Measurements from ENCODE around the gene GSTO2.
"Not testable (repeated sequence)": the region's sequence is repeated elsewhere in the genome, so short reads cannot be mapped to it uniquely, and the experiment has no call there.

Gene GSTO2

DNA sequence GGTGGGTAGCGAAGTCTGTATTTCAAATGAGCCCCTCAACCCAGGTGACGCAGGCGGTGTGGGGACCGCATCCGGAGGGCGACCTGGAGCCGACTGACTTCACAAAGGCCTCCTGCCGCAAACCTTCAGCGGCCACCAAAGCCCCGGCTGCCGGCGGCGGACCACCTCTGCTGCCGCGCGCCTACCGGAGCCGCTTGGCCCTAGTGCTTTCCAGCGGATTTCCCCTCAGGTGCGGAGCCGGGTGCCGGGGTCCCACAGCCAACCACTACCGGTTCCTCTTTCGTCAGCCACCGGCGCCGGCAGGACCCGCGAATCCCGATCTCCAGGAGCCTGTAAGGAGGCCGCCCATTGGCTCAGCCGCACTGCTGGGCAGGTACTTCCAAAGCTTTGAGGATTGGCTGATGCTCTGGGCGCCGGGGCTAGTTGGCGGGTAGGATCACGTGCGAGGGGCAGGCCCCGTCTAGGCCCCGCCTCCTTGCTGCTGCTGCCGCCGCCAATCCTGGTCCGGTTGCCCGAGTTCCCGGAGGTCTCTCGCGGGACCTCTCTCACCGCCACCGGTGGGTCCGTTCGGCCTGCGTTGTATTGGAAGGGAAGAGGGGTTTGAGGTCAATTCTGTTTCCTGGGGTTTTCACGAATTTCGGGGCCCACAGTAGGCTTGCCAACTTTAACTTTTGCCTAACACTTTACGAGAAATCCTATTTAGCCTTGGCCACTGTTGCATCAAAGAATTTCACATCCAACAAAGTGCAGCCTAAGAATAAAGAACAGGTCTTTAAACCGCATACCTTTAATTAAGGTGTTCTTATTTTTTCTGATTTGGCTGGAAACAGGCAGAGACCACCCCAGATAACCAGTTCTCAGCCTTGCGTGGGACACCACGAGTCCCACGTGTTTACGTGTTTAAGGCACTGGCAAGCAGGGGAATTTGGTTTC, at the start of gene GSTO2:
Gene GSTO2 (plus strand): TSS at position 472 of the 933 bp plus-strand sequence. CDS start 5,732 bp downstream, outside the sequence.
- peak; percentile 96 for DNase-seq

GRCh38 chr10:104220522-104220921, 48.5 kb upstream of the GSTO2 start:
- no peak for DNase-seq

GRCh38 chr10:104223304-104223703, 45.7 kb upstream of the GSTO2 start:
- no peak for DNase-seq

- no peak for DNase-seq
Observed at GRCh38 chr10:104230490-104230889, 38.5 kb upstream of the GSTO2 start.

DNA sequence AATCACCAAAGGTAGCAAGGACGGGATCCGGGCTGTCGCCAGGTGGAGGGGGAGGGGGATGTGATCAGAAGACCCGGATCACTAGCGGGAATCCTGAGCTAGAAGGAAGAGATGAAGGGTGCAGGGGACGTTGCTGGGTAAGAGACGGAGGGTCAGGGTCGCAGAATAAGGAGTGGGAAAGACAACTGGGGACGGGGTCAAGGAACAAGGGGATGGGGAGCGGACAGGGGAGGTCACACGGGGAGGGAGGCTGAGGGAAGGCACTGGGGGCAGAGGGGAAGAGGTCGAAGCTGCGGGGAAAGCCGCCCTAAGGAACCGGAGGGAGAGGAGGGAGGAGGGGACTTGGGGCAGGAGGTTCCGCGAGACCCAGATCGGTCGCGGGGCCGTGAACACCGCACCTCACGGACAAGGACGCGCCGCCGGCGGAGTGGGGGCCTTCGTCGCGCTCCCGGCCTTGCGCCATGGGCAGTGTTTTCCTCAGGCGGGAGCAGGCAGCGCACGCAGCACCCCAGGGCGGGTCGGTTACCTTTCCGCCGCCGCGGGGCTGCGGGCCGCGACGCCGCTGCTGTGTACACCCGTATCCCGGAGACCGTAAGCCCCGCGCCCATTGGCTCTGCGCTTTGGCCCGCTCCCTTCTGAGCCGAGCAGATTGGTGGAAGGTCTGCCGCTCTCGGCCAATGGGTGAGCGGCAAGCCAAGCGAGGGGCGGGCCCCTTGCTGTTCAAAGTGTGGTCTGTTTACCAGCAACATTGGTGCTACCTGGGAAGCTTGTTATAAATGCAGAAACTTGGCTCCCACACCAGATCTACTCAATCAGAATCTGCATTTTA, 37.0 kb upstream of the GSTO2 start, which contains the start of gene CFAP43:
Gene CFAP43 (minus strand): TSS at position 581 of the 829 bp plus-strand sequence. CDS start 118 bp downstream, at position 463.
- DNase-seq, result peak; percentile 100

- no peak for DNase-seq
Observed at GRCh38 chr10:104232613-104233102, 36.3 kb upstream of the GSTO2 start.

- DNase-seq, result no peak
Observed at GRCh38 chr10:104233817-104234216, 35.2 kb upstream of the GSTO2 start.

DNA sequence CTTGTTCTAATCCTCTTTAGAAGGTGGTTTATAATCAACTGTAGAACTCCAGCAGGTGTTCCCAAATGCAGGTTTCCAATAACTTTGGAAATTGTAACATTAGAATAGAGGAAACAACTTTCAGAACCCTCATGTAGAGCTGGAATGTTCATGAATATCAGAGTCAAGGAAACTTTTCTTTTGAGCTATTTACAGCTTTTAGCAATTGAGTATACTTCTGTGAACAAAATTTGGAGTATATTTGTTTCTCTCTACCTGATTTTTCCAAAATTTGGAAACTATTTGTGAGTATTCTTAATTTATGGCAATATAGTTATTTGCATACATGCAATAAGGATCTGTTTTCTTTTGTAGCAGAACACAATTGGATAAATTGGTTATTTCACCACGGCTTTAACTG, 34.0 kb upstream of the GSTO2 start:
- DNase-seq, result no peak

DNA sequence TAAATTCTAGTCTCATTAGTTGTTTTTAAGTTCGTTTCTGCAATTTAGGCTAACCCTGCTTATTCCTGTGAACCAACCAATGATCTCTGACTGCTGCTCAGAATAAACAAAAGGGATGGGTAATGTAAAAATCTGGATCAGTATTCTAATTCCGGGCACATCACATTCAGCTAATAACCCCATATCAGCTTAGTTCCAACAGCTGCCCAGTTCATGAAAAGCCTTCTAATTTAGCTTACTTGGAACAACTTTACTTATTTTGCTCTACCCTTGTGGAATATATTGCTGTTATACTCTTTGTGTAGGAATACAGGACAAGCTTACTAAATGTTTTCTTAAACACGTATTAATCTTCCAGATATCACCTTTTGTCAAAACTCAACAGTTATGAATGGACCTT, 33.2 kb upstream of the GSTO2 start:
- DNase-seq, result no peak

GRCh38 chr10:104240078-104240477, 28.9 kb upstream of the GSTO2 start:
- no peak for DNase-seq

DNA sequence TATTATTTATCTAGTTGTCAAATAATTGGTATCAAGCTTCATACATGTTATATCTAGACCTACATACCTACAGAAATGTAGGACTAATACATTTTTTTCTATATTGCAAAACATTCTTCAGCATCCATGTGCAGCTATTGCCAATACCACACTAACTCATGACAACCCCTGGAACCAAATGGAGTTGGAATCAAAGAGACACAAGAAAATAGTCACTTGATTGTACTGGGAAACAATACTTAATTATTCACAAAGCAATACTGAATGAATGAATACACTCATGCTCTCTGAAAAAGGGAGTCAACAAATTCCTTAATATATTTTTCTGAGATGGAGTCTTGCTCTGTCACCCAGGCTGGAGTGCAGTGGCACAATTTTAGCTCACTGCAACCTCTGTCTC, 26.4 kb upstream of the GSTO2 start:
- no peak for DNase-seq

GRCh38 chr10:104243009-104243408, 26.0 kb upstream of the GSTO2 start:
- DNase-seq, result not testable (repeated sequence)

DNA sequence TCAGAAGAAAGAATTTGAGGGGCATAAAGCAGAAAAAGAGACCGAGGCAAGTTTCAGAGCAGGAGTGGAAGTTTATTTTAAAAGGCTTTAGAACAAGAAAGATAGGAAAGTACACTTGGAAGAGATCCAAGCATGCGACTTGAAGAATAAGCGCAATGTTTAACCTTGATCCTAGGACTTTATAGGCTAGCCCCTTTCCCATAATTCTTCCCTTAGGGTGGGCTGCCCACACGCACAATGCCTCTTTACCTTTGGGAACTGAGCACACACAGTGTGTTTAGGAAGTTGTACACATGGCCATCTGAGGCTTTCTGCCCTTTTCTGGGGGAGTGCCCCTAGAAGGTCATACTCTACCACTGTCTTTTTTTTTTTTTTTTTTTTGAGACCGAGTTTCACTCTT, 25.5 kb upstream of the GSTO2 start:
- no peak for DNase-seq

DNA sequence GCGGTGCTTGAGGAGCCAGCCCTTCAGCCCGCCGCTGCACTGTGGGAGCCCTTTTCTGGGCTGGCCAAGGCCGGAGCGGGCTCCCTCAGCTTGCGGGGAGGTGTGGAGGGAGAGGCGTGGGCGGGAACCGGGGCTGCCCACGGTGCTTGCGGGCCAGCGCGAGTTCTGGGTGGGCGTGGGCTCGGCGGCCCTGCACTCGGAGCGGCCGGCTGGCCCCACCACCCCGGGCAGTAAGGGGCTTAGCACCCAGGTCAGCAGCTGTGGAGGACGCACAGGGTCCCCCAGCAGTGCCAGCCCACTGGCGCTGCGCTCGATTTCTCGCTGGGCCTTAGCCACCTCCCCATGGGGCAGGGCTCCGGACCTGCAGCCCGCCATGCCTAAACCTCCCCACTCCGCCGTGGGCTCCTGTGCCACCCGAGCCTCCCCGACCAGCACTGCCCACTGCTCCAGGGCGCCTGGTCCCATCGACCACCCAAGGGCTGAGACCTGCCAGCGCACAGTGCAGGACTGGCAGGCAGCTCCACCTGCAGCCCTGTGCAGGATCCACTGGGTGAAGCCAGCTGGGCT, 23.8 kb upstream of the GSTO2 start:
- DNase-seq, result no peak

- DNase-seq, result no peak
Observed at GRCh38 chr10:104246976-104247375, 22.0 kb upstream of the GSTO2 start.

GRCh38 chr10:104247513-104248146, 21.4 kb upstream of the GSTO2 start:
- DNase-seq, result no peak

- DNase-seq, result not testable (repeated sequence)
Observed at GRCh38 chr10:104248931-104249330, 20.1 kb upstream of the GSTO2 start.

DNA sequence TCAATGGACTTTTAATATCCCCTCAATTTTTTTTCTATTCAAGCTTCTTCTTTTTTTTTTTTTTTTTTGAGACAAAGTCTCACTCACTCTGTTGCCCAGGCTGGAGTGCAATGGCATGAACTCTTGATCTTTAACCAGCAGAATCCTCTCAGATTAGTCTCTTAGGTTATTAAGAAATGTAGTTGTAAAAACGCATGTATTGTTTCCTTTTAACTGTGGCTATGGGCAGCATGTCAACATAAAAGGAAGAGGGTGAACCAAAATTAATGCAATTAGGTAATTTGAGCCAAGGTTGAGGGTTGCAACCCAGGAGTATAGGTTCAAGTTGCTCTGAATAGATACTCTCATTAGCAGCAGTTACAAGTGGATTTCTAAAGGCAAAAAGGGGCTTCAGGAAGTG, 18.6 kb upstream of the GSTO2 start:
- DNase-seq, result no peak

- no peak for DNase-seq
Observed at GRCh38 chr10:104251443-104251842, 17.5 kb upstream of the GSTO2 start.

DNA sequence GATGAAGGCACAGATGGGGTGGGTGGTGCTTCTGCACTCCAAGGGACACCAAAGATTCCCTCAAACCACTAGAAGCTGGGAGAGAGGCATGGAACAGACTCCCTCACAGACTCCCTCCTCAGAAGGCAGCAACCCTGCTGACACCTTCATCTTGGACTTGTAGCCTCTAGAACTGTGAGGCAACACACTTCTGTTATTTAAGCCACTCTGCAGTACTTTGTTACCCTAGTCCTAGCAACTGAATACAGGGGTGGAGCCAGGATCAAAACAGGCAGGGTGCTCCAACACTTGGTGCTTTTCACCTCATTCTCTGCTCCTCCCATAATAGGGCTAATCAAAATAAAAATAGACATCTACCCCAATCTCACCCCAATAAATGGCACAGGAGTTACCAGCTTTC, 16.6 kb upstream of the GSTO2 start:
- no peak for DNase-seq

- peak; percentile 26 for DNase-seq
Observed at GRCh38 chr10:104253106-104253505, 15.9 kb upstream of the GSTO2 start.

GRCh38 chr10:104253606-104254410, 15.2 kb upstream of the GSTO2 start:
- DNase-seq, result no peak
